ENCODE measurements around the gene SDK1.

Gene SDK1

DNA sequence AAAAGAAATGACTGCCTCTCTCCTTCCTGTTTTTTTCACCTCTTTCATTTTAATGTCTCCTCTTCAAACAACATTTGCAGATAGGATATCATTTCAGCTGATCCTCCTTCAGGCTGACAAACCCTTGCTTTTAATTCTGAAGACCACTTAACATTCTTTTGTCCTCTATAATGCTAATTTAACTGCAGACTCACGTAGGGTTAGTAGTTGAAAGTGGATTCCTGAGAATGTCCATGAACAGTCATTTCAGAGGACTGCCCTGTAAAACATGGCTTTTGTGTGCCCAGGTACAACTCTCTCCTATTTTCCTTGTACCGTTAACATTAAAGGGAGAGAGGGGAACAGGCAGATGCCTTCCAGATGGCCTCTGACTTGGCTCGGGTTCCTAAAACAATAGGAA is 524.4 kb downstream of the SDK1 start:
- H3K79me2 ChIP-seq (ENCODE audit: insufficient read depth, low read length) = no peaks in the 10 kb centered on the region
- H2AFZ ChIP-seq (ENCODE audit: low read depth, low read length) = no peak overlapping the region

DNA sequence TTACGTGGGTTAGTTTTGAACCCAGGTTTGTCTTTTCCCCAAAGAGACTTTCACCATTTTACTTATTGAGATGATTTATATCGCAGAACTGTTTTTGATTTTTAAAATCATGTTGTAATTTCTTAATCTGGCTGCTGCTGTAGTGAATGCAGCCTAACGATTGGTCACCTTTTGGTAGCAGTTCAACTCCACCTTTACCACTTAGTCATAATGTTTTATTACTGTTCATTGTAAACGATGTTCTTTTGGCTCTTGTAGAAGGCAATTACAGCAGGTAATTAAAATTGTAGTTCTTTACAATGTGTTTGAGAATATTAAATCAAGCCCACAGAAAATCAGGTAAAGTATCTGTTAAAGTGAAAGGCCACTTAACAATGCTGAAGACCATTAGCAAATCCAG is 531.1 kb downstream of the SDK1 start:
- DNase-seq (no peak), ATAC-seq (ENCODE audit: insufficient read depth, low read depth) (no peak)
- Histone ChIP-seq H3K27ac (ENCODE audit: low read length) (no peak overlapping the region), H3K36me3 (ENCODE audit: insufficient read depth, low read length) (no peaks in the 10 kb centered on the region), H4K20me1 (ENCODE audit: insufficient read depth, low read length) (no peaks in the 10 kb centered on the region), H3K79me2 (ENCODE audit: insufficient read depth, low read length) (no peaks in the 10 kb centered on the region), H3K27me3 (ENCODE audit: insufficient read depth, low read length, poor library complexity) (peaks cover 6% of the 10 kb centered on the region), H3K4me3 (ENCODE audit: low read depth in 1 of 2, low read length in 2 of 2) (no peak overlapping the region), H3K4me2 (ENCODE audit: insufficient read depth, low read length) (no peak overlapping the region), H3K9ac (ENCODE audit: low read depth, low read length) (no peak overlapping the region), H3K9me3 (ENCODE audit: insufficient read depth, low read length, severe bottlenecking) (no peaks in the 10 kb centered on the region), H3K4me1 (ENCODE audit: insufficient read depth, low read length) (no peaks in the 10 kb centered on the region), H2AFZ (ENCODE audit: low read depth, low read length) (no peak overlapping the region)
- TF ChIP-seq, protein P1, sequence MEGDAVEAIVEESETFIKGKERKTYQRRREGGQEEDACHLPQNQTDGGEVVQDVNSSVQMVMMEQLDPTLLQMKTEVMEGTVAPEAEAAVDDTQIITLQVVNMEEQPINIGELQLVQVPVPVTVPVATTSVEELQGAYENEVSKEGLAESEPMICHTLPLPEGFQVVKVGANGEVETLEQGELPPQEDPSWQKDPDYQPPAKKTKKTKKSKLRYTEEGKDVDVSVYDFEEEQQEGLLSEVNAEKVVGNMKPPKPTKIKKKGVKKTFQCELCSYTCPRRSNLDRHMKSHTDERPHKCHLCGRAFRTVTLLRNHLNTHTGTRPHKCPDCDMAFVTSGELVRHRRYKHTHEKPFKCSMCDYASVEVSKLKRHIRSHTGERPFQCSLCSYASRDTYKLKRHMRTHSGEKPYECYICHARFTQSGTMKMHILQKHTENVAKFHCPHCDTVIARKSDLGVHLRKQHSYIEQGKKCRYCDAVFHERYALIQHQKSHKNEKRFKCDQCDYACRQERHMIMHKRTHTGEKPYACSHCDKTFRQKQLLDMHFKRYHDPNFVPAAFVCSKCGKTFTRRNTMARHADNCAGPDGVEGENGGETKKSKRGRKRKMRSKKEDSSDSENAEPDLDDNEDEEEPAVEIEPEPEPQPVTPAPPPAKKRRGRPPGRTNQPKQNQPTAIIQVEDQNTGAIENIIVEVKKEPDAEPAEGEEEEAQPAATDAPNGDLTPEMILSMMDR (IDR thresholded peaks at IDR 0.05; ENCODE audit: borderline replicate concordance, extremely low read depth, low read length, poor library complexity, severe bottlenecking) = no peak
- TF ChIP-seq EZH2 (IDR thresholded peaks at IDR 0.05; ENCODE audit: borderline replicate concordance, low read depth, low read length, severe bottlenecking) = no peak

More for the DNA sequence above, 524.4 kb downstream of the SDK1 start:
- Histone ChIP-seq H4K20me1 (ENCODE audit: insufficient read depth, low read length) (no peaks in the 10 kb centered on the region), H3K4me1 (ENCODE audit: insufficient read depth, low read length) (no peaks in the 10 kb centered on the region), H3K9me3 (ENCODE audit: insufficient read depth, low read length, severe bottlenecking) (no peaks in the 10 kb centered on the region), H3K4me3 (ENCODE audit: low read depth in 1 of 2, low read length in 2 of 2) (no peak overlapping the region), H3K27ac (ENCODE audit: low read length) (no peak overlapping the region), H3K36me3 (ENCODE audit: insufficient read depth, low read length) (no peaks in the 10 kb centered on the region), H3K4me2 (ENCODE audit: insufficient read depth, low read length) (no peak overlapping the region), H3K27me3 (ENCODE audit: insufficient read depth, low read length, poor library complexity) (peaks cover 6% of the 10 kb centered on the region), H3K9ac (ENCODE audit: low read depth, low read length) (no peak overlapping the region)
- TF ChIP-seq, protein P1 (IDR thresholded peaks at IDR 0.05; ENCODE audit: borderline replicate concordance, extremely low read depth, low read length, poor library complexity, severe bottlenecking) = no peak
- no peak for TF ChIP-seq EZH2 (IDR thresholded peaks at IDR 0.05; ENCODE audit: borderline replicate concordance, low read depth, low read length, severe bottlenecking)
- ATAC-seq (ENCODE audit: insufficient read depth, low read depth) (no peak), DNase-seq (no peak)

DNA sequence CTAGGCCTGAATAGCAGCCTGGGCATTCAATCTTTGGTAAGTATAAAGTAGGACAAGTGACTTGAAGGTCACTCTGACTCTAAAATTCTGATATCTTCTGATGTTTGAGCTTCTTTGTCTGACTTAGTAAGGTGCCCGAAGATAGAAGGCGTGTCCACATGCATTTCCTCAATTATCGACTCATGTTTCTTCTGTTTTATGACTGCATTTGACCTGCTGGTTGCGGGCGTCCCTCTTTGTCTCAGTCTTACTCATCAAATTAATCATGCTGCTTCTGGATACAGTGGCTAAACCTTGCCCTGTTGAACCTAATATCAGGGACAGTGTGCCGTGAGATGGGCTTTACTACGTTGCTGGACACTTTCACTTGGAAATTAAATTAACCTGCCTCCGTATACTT is 534.1 kb downstream of the SDK1 start:
- no peak for DNase-seq
- H3K27me3 ChIP-seq (ENCODE audit: insufficient read depth, low read length, poor library complexity) = peaks cover 6% of the 10 kb centered on the region
- no peaks in the 10 kb centered on the region for H3K36me3 ChIP-seq (ENCODE audit: insufficient read depth, low read length)
- no peak overlapping the region for H3K4me3 ChIP-seq (ENCODE audit: low read depth in 1 of 2, low read length in 2 of 2)
- no peak overlapping the region for H3K9ac ChIP-seq (ENCODE audit: low read depth, low read length)
- H2AFZ ChIP-seq (ENCODE audit: low read depth, low read length) = no peak overlapping the region
- H3K27ac ChIP-seq (ENCODE audit: low read length) = no peak overlapping the region
- no peak overlapping the region for H3K4me2 ChIP-seq (ENCODE audit: insufficient read depth, low read length)
- H3K4me1 ChIP-seq (ENCODE audit: insufficient read depth, low read length) = no peaks in the 10 kb centered on the region
- no peaks in the 10 kb centered on the region for H3K79me2 ChIP-seq (ENCODE audit: insufficient read depth, low read length)
- TF ChIP-seq EZH2 (IDR thresholded peaks at IDR 0.05; ENCODE audit: borderline replicate concordance, low read depth, low read length, severe bottlenecking) = no peak
- TF ChIP-seq, protein P1 (IDR thresholded peaks at IDR 0.05; ENCODE audit: borderline replicate concordance, extremely low read depth, low read length, poor library complexity, severe bottlenecking) = no peak
- H3K9me3 ChIP-seq (ENCODE audit: insufficient read depth, low read length, severe bottlenecking) = no peaks in the 10 kb centered on the region
- no peak for ATAC-seq (ENCODE audit: insufficient read depth, low read depth)
- H4K20me1 ChIP-seq (ENCODE audit: insufficient read depth, low read length) = no peaks in the 10 kb centered on the region

DNA sequence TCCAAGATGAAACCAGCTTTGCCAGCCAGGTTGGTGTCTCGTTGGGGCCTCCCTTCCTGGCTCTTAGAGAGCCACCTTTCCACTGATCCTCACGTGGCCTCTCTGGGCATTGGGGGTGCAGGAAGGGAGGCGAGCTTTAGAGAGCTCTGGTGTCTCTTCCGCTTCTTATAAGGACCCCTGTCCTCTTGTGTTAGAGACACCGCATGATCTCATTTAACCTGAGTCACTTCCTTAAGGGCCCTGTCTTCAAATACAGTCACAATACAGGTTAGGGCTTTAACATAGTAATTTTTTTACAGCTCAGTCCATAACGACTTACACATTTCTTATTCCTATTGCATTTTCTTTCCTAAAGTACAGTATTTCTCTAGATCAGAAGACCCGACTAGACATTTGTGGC is 535.8 kb downstream of the SDK1 start:
- Histone ChIP-seq H2AFZ (ENCODE audit: low read depth, low read length) (no peak overlapping the region), H3K27ac (ENCODE audit: low read length) (no peak overlapping the region), H3K36me3 (ENCODE audit: insufficient read depth, low read length) (no peaks in the 10 kb centered on the region), H3K4me3 (ENCODE audit: low read depth in 1 of 2, low read length in 2 of 2) (no peak overlapping the region), H3K4me2 (ENCODE audit: insufficient read depth, low read length) (no peak overlapping the region), H3K27me3 (ENCODE audit: insufficient read depth, low read length, poor library complexity) (peaks cover 9% of the 10 kb centered on the region), H3K9me3 (ENCODE audit: insufficient read depth, low read length, severe bottlenecking) (no peaks in the 10 kb centered on the region), H3K4me1 (ENCODE audit: insufficient read depth, low read length) (no peaks in the 10 kb centered on the region), H3K79me2 (ENCODE audit: insufficient read depth, low read length) (no peaks in the 10 kb centered on the region), H4K20me1 (ENCODE audit: insufficient read depth, low read length) (no peaks in the 10 kb centered on the region), H3K9ac (ENCODE audit: low read depth, low read length) (no peak overlapping the region)
- no peak for ATAC-seq (ENCODE audit: insufficient read depth, low read depth)
- DNase-seq = no peak
- TF ChIP-seq, protein P1 (IDR thresholded peaks at IDR 0.05; ENCODE audit: borderline replicate concordance, extremely low read depth, low read length, poor library complexity, severe bottlenecking) = no peak
- TF ChIP-seq EZH2 (IDR thresholded peaks at IDR 0.05; ENCODE audit: borderline replicate concordance, low read depth, low read length, severe bottlenecking) = no peak
